SW480 (cell line): ENCODE results near the gene CASQ2.

ENCODE experiments used
- DNase-seq: peaks from one replicate; pipeline ENCODE4 v3.0.0-alpha.2; 2016; ENCODE audit warnings: low spot score

CASQ2 gene

DNA sequence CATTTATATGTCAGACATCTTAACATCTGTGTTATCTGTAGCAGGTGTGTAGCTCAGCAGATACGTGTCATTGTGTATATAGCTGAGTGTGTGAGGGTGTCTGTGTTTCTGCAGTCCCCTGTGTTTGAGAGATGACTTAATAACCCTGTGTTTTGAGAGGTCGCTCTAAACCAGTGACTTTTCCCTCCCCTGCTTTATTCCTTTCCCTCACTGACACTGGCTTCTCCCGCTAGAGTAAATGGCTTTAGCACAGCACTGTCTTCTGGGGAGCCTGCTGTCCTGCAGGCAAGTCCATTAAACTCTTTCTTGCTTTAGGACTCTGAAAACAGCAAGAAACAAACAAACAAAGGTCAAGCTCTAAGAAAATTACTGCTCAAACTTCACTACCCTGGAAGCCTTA lies 73.7 kb downstream of the CASQ2 start:
- DNase-seq, result no peak

DNA sequence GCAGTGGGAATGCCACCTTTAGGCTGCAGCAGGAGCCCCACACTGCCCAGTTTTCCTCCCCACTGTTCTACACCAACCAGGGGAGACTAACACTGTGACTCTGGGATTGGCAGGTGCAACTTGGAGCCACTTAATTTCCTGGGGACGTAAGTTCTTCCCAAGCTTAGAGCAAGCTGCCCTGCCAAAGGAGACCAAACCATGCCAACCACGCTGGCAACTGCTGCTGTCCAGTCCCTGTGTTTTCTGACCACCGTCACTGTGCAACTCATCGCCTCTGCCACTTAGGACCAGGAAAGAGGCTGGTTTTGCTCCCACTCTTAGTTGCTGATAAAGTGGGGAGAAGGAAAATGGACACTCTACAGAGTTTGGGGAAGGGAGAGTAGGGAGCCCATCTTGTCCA lies 76.3 kb downstream of the CASQ2 start:
- no peak for DNase-seq

DNA sequence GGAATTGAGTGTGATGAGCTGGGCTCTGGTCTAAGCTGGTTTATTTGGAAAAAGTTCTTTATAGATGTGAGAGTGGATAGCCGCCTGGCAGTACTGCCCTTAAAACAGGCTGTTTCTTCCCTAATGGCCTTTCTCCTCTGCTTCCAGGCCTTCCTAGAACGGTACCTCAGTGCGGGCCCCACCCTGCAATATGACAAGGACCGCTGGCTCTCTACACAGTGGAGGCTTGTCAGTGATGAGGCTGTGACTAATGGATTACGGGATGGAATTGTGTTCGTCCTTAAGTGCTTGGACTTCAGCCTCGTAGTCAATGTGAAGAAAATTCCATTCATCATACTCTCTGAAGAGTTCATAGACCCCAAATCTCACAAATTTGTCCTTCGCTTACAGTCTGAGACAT lies 77.5 kb downstream of the CASQ2 start:
- DNase-seq, result no peak

DNA sequence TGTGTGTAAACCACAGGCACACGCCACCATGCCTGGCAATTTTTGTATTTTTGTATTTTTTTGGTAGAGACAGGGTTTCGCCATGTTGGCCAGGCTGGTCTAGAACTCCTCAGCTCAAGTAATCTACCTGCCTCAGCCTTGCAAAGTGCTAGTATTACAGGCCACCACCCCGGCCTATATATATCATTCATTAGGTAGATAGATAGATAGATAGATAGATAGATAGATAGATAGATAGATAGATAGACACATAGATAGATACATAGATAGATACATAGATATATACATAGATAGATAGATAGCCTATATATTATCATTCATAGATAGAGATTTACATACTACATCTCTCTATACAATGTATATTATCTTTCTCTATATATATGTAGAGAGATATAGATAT lies 80.8 kb downstream of the CASQ2 start:
- no peak for DNase-seq

DNA sequence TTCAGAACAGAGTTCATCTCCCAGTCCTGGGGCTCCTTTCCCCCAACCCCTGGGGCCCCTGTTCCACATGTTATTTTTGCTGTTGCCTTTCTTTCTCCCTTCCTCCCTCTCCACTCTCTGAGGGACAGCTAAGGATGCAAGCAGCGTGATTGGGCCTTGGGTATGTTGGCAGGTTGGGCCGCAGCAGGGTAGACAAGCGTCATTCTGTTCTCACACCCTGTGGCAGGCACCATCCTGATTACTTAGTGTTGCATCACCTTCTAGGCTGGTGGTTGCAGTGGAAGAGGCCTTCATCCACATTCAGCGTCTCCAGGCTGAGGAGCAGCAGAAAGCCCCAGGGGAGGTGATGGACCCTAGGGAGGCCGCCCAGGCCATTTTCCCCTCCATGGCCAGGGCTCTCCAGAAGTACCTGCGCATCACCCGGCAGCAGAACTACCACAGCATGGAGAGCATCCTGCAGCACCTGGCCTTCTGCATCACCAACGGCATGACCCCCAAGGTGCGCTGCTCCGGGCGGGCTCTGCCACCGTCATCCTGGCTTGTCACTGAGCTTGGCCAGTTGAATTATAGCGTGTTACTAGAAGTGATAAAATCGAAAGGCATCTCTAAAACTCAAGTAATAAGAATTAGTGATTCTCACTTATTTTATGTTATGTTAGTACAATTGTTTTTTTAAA lies 83.3 kb downstream of the CASQ2 start:
- peak; percentile 36 for DNase-seq

DNA sequence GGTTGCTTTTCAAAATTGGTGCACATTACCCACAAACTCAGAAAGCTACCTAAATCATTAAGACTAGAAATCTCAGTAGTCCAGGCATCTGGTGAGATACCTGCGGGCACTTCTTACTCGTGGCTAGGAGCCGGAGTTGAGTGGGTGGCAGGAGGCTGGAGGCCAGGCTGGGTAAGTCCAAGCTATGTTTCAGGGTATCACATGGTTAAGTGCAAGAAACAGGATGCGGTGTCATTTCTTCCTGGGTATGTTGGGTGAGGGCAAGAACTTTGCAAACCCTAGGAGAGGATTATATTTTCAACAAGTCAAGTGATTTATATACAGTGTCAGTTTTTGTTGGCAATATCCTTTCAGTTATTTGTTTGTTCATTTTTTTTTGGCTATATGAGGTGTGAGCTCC lies 85.7 kb downstream of the CASQ2 start:
- no peak for DNase-seq

DNA sequence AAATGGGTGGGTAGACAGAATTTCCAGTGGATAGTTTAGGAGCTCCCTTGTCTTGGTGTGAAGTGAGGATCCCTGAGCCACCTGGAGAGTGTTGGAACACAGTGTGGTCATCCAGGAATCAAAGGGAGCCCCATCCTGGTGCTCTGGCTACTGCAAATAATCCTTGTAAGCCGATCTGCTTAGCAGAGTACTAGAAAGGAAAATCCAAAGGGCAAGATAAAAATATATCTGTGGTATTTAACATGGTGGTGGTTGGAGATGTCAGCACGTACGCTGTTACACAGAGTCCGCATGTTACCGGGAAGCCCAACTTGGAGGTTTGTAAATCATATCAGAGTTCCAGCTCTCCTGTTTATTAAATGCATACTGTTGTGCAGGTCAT lies 87.8 kb downstream of the CASQ2 start:
- no peak for DNase-seq

DNA sequence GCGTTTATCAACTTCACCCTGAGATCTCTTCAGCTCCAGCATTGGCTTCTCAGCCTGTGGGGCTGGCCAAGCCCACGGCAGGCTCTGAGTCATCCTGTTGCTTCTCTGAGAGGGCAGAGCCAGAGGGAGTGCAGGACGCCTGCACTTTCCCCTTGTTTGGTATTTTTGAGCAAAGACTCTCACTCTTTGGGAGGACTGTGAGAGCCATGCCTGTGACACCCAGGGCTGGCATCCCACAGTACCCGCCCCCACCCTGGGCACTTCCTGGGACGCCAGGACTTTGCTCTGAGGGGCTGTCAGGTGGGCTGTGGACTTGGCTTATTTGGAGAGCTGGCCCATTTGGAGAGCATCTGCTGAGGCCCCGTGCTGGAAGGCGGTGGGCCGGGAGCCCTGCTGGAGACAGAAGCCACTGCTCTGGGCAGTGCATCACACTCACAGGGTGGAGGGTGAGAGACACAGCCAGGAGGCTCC lies 89.3 kb downstream of the CASQ2 start:
- no peak for DNase-seq

DNA sequence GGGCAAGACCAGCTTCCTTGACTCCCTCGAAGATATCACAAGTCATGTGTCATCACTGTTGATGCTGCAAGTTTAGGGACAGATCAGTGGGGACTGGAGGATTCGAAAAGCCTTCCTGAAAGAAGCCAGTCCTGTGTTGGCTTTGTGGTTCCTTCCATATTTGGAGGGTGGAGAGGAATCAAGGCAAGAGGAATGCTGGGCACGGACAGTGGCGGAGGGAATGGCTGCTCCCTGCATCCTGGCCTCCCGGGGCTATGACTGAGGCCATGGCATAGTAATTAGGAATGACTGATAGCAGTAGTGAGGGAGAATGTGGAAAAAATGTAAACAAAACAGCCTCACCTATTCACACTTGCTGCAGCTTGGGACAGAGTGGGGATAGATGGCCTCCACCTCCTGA lies 90.4 kb downstream of the CASQ2 start:
- DNase-seq, result no peak

DNA sequence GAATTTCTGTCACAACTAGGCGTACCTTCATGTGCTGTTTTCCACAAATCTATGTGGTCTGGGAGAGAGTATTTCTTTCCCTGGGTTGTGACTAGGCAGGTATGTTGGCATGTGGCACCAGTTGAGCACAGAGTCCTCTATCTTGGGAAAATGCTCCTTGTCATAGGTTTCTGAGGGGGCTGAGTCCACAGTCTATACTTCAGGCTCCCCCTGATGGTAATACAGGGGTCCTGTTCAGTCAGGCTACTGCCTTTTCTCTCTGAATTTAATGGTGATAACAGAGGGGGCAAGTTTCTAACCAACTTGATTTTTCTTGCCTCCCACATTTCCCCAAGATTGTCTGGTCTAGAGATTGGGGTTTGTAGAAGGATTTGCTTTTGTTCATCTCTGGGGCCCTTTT lies 90.9 kb downstream of the CASQ2 start:
- DNase-seq, result no peak

DNA sequence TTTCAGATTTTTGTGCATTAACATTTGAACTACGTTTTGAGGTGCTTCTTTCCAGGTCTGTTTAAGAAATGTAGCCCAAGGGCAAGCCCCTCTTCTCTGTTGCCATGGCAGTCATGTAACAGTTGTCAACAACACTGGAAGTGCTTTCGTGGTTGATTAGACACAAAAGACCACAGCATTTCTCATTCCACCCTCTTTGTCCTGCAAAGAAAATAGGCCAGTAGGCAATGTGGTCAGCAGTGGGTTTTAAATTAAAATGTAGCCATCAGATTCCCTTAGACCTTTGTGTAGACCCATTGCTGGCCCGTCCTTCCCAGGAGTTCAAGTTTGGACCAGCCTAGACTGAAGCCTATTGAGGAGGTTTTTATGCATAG lies 91.3 kb downstream of the CASQ2 start:
- DNase-seq, result no peak

DNA sequence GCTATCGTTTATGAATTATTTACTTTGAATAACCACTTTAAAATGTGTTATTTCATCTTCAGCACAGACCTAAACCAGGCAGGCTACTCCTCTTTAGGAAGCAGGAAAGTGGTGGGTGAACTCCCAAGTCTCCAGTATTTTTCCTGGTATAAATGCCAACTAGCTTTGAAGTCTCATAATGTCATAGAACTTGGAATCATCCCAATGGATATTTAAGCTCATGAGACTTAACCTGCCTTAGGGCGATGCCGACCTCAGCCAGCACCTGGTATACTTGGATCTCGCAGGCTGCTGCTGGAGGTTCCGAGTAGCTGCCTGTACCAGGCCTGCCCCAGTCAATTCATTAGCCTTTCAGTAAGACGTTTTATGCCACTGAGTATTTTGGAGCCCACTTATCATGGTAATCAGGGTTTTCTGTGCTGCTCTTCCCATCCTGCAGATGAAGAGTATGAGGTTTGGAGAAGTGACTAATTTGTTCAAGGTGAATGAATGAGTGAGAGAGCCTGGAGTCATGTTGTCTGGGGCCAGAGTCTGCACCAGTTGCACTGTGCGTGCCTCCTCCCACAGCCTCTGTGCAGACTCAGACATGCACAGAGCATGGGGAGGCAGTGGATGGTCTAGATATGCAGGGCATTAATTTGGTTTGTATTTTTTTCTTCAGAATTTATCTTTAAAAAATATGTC lies 91.9 kb downstream of the CASQ2 start:
- no peak for DNase-seq

DNA sequence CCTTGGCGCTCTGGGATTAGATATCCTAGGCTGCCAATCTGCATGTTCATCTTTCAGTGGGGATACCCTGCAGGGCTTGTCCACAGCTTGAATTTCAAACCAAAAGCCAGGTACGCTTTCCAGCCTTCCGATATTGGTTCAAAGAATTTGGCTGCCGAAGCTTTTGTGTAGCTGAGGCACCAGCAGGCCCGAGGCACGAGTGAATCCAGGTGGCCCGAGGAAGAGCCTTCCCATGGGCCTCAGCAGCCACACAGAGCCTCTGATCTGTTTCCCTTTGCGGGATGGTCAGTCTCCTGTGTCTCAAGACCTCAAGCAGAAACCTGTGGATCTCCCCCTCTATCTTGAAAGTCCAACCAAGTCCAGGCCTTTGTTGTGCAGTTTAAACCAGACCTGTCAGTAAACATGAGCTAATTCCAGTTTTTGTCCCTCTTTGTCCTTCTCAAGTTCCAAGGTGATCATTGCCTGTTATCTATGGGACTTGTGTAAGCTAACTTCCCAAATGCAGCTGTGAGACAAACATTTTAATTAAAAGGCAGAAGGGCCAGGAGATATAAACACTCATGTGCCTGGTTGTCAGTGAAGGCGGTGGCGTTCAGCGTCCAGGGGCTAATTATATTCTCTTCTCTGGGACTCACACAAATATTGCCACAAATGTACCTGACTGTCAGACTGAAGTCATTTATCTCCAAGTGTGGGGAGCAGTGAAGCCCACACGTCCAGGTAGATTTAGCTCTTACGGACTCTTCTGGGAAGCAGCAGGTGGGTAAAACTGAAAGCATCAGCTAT lies 96.1 kb downstream of the CASQ2 start:
- no peak for DNase-seq

DNA sequence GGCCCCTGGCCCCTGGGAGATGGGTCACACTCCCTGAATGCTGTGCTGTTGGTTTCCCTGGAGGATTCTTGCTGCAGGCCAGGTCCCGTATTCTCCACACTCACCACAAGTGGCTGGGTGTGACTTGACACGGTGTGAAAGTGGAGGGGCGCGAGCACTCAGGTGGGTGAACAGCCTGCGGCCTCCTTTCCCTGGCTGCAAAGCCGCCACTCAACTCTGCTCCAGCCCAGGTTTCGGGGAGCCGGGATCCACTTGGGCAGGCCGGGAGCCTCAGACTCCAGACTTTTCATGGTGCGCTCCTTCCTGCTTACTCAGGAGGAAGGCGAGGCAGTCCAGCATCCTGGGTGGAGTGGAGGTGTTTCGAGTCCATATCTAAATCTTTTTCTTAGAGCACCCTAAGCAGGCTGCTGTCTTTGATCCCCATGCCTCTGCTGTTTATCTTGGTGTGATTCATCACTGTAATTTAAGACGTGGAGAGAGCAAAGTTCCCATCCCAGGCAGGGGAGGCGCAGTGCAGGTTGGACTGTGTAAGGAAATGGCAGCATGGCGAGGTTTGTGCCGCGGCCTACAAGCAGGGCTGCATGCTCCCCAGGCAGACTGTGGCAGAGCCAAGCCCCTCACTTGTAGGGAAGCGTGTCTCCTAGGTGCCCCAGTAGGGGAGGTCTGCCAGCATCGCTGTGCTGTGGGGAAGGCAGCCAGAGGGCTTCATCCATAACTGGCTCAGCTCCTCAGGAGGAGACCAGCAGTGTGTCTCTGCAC lies 97.2 kb downstream of the CASQ2 start:
- peak; percentile 75 for DNase-seq

DNA sequence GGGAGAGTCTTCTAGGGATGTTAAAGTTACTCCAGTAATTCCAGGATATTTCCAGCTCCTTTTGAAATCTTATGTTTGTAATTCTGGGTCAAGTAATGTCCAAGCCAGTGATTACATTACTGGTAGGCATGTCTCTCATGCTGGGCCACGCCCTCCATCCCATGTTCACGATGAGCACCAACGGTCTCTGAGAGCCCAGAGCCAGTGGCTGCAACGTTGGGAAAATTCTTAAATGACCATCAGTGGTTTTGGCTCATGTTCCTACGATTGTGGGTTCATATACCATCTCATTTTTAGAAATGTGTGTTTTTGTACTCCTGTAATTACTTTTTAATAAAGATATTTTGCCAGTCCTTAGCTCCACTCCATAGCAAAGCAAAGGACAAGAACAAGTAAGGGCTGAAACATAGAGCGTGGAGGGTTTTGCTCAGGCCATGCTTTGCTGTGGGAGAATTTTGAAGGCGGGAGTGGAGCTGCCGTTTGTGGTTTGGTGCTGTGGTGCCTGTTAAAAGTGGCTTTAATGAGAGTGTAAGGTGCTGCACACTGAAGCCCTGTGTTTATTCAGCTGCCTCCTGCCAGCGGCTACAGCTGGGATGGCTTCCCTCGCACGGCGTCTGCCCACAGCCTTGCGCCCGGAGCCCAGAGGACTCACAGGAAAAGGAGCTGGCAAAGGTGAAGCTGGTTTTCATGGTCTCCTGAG lies 97.9 kb downstream of the CASQ2 start:
- peak; percentile 82 for DNase-seq

DNA sequence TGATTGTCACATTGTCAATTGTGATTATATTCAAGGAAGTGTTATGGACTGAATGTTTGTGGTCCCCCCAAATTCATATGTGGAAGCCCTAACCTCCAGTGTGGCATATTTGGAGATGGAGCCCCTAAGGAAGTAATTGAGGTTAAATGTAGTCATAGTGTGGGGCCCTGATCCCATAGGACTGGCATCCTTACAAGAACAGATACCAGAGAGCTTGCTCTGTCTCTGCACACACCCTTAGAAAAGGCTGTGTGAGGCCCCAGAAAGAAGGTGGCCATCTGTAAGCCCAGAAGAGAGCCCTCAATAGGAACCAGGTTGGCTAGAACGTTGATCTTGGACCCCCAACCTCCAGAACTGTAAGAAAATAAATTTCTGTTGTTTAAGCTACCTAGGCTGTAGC lies 98.6 kb downstream of the CASQ2 start:
- no peak for DNase-seq

DNA sequence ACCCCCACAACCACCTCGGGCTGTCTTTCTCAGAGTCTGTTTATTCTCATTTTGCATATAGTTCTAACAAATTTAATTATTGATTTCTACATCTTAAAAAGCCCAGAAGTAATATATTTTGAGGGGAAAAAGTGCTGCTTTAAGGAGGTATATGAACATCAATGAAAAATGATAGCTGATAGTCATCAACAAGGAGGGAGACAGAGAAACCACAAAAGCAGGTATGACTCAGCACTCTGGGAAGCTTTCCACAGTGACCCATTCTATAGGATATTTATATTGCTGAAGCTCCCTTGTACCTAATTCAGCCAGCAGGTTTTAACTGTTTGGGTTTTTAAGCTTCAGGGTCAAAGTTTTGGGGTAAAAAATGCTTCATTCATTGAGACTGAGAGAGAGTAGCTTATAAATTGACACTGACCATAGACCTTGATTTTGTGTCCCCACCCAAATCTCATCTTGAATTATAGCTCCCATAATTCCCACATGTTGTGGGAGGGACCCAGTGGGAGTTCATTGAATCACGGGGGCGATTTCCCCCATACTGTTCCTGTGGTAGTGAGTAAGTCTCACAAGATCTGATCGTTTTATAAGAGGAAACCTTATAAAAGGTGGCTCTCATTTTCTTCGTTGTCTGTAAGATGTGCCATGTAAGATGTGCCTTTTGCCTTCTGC lies 99.4 kb downstream of the CASQ2 start:
- DNase-seq, result peak; percentile 81

DNA sequence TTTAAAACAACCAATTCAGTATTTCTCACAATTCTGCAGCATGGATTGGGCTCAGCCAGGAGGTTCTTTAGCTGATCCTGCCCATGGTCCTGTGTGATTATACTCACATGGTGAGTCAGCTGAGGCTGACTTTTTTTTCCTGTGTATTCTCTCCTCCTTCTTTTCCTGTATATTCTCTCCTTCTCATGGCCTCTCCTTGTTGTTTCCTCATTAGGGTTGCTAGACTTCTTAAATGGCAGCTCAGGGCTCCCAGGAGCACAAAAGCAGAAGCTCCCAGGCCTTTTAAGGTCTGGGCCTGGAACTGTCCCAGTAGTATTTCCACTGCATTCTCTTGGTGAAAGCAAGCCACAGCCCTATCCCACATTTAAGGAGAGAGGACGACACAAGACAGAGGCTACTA lies 99.9 kb downstream of the CASQ2 start:
- peak; percentile 62 for DNase-seq

DNA sequence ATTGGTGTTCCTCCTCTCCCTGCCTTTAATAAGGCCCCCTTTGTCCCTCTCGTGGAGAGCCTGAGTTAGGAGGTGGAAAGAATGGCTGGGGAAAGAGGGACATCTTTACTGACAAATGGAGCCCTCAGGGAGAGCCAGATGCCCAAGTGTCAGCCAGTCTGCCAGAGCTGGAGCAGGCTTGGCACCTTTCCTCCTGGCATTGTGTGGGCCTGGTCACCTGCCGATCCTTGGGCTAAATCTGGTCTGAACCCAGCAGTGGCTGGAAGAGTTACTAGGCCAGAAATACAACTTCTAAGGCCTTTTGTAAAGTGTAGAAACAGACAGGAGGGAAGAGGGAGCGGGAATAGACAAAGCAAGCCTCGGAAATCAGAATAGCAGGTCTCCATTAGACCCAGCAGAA lies 101.8 kb downstream of the CASQ2 start:
- no peak for DNase-seq

DNA sequence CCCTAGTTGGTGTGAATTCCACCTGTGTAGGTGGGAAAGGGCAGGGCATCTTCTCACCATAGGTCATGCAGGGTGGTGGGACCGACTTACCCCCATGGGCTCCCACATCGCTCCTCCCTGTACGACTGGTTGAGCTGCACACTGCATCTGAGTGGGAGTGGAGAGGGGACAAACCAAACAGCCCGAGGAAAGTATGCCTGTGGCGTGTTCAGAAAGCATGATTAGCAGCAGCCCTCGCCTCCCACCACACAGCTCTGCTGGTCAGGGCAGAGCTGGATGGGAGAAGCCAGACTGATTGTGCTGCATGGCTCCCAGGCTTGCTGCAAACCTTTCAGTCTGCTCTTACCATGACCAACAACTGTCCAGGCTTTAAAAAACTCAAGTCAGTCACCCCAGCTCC lies 102.3 kb downstream of the CASQ2 start:
- no peak for DNase-seq
